WTC11 (cell line): Measurements from ENCODE around the gene NUDT6. TPM values are rescaled to one million over a fixed set of nuclear protein-coding genes. Genes with fewer than 3 reads are reported as not detected.

Experiments used
- ATAC-seq: fragments of 200-7000 bp; cut with Tn5 transposase; 2 replicates; pipeline ENCODE4 v1.10.0; 2021; ENCODE audit warnings: mild to moderate bottlenecking, moderate library complexity
- CTCF ChIA-PET: fragments of 300-600 bp; sonication (Branson Sonifier 250); formaldehyde crosslinking; loops from one replicate; lab custom pipeline; 2021; ENCODE audit warnings: antibody characterized with exemption; lab: Charles Lee
- POLR2A ChIA-PET: fragments of 350-600 bp; sonication (Branson Sonifier 250); formaldehyde crosslinking; loops from one replicate; lab custom pipeline; 2021; ENCODE audit warnings: antibody characterized with exemption; lab: Charles Lee
- DNase-seq: peaks from one replicate; pipeline ENCODE4 v3.0.0; 2021; ENCODE audit warnings: low spot score
- H3K27ac Mint-ChIP-seq: 2 replicates; pipeline ENCODE4 v1.8.0; 2021; ENCODE audit warnings: mixed read lengths
- H3K27me3 Mint-ChIP-seq: 2 replicates; pipeline ENCODE4 v1.8.0; 2021; ENCODE audit warnings: low read depth, mild to moderate bottlenecking, moderate library complexity, mixed read lengths
- H3K36me3 Mint-ChIP-seq: 2 replicates; pipeline ENCODE4 v1.8.0; 2021; ENCODE audit warnings: mixed read lengths
- H3K4me1 Mint-ChIP-seq: 2 replicates; pipeline ENCODE4 v1.8.0; 2022; ENCODE audit warnings: mixed read lengths
- H3K4me3 Mint-ChIP-seq: 2 replicates; pipeline ENCODE4 v1.8.0; 2021; ENCODE audit warnings: mild to moderate bottlenecking, moderate library complexity, mixed read lengths
- H3K9me3 Mint-ChIP-seq: 2 replicates; pipeline ENCODE4 v1.8.0; 2021; ENCODE audit warnings: mixed read lengths
- CREB1 ChIP-seq: sonication (generic); formaldehyde crosslinking; IDR thresholded peaks from 2 replicates; pipeline ENCODE4 v1.8.0; 2023; ENCODE audit warnings: mild to moderate bottlenecking, missing genetic modification reagents
- E2F4 ChIP-seq: sonication (generic); formaldehyde crosslinking; IDR thresholded peaks from 2 replicates; pipeline ENCODE4 v1.8.1; 2022; ENCODE audit warnings: low read depth, mild to moderate bottlenecking, moderate library complexity, missing genetic modification reagents, borderline replicate concordance
- FOXJ3 ChIP-seq: sonication (generic); formaldehyde crosslinking; IDR thresholded peaks from 2 replicates; pipeline ENCODE4 v1.9.0; 2021; ENCODE audit warnings: missing genetic modification reagents, mild to moderate bottlenecking, borderline replicate concordance
- FOXP4 ChIP-seq: sonication (generic); formaldehyde crosslinking; IDR thresholded peaks from 2 replicates; pipeline ENCODE4 v1.8.0; 2022; ENCODE audit warnings: mild to moderate bottlenecking, missing genetic modification reagents
- GRHL2 ChIP-seq: fragments of 250-450 bp; sonication (Bioruptor Pico); IDR thresholded peaks from 2 replicates; pipeline ENCODE4 v1.8.0; 2022; ENCODE audit warnings: mild to moderate bottlenecking, moderate library complexity; ENCODE audit not compliant: insufficient replicate concordance, severe bottlenecking
- HMGA2 ChIP-seq: fragments of 250-450 bp; sonication (Bioruptor Pico); IDR thresholded peaks from 2 replicates; pipeline ENCODE4 v1.4.0; 2021; ENCODE audit warnings: mild to moderate bottlenecking, moderate library complexity
- KAT7 ChIP-seq: sonication (generic); formaldehyde crosslinking; IDR thresholded peaks from 2 replicates; pipeline ENCODE4 v1.8.1; 2023; ENCODE audit warnings: missing genetic modification reagents, mild to moderate bottlenecking, borderline replicate concordance
- MLX ChIP-seq: sonication (generic); formaldehyde crosslinking; IDR thresholded peaks from 2 replicates; pipeline ENCODE4 v1.8.1; 2023; ENCODE audit warnings: mild to moderate bottlenecking, missing genetic modification reagents, moderate library complexity
- OVOL2 ChIP-seq: fragments of 250-450 bp; sonication (Bioruptor Pico); IDR thresholded peaks from 2 replicates; pipeline ENCODE4 v1.9.0; 2021; ENCODE audit warnings: mild to moderate bottlenecking, borderline replicate concordance
- PREB ChIP-seq: sonication (generic); formaldehyde crosslinking; IDR thresholded peaks from 2 replicates; pipeline ENCODE4 v1.8.1; 2022; ENCODE audit warnings: mild to moderate bottlenecking, missing genetic modification reagents, moderate library complexity, borderline replicate concordance
- SMAD3 ChIP-seq: sonication (generic); formaldehyde crosslinking; IDR thresholded peaks from 2 replicates; pipeline ENCODE4 v1.8.0; 2022; ENCODE audit warnings: missing genetic modification reagents, mild to moderate bottlenecking, borderline replicate concordance
- TEAD1 ChIP-seq: sonication (generic); formaldehyde crosslinking; IDR thresholded peaks from 2 replicates; pipeline ENCODE4 v1.8.0; 2022; ENCODE audit warnings: mild to moderate bottlenecking, missing genetic modification reagents
- USF1 ChIP-seq: sonication (generic); formaldehyde crosslinking; IDR thresholded peaks from 2 replicates; pipeline ENCODE4 v1.8.0; 2022; ENCODE audit warnings: mild to moderate bottlenecking, missing genetic modification reagents
- ZNF138 ChIP-seq: sonication (generic); formaldehyde crosslinking; conservative IDR thresholded peaks from 2 replicates; pipeline ENCODE4 v1.8.1; 2022; ENCODE audit warnings: mild to moderate bottlenecking, moderate library complexity, missing genetic modification reagents
- ZNF317 ChIP-seq: sonication (generic); formaldehyde crosslinking; IDR thresholded peaks from 2 replicates; pipeline ENCODE4 v1.8.1; 2023; ENCODE audit warnings: low read depth, mild to moderate bottlenecking, moderate library complexity, missing genetic modification reagents, borderline replicate concordance
- ZNF396 ChIP-seq: fragments of 250-450 bp; sonication (Bioruptor Pico); IDR thresholded peaks from 2 replicates; pipeline ENCODE4 v1.8.0; 2021; ENCODE audit warnings: mild to moderate bottlenecking, moderate library complexity, borderline replicate concordance
- ZNF416 ChIP-seq: fragments of 250-450 bp; sonication (Bioruptor Pico); IDR thresholded peaks from 2 replicates; pipeline ENCODE4 v1.9.0; 2021; ENCODE audit warnings: mild to moderate bottlenecking, inconsistent platforms
- ZNF423 ChIP-seq: fragments of 250-450 bp; sonication (Bioruptor Pico); IDR thresholded peaks from 2 replicates; pipeline ENCODE4 v2.1.2; 2022; ENCODE audit warnings: mild to moderate bottlenecking, moderate library complexity
- ZNF532 ChIP-seq: fragments of 250-450 bp; sonication (Bioruptor Pico); IDR thresholded peaks from 2 replicates; pipeline ENCODE4 v1.9.0; 2021; ENCODE audit warnings: mild to moderate bottlenecking, borderline replicate concordance
- ZNF671 ChIP-seq: fragments of 250-450 bp; sonication (Bioruptor Pico); IDR thresholded peaks from 2 replicates; pipeline ENCODE4 v1.8.0; 2021; ENCODE audit warnings: mild to moderate bottlenecking
- ZSCAN18 ChIP-seq: fragments of 250-450 bp; sonication (Bioruptor Pico); IDR thresholded peaks from 2 replicates; pipeline ENCODE4 v2.1.2; 2022; ENCODE audit warnings: mild to moderate bottlenecking, moderate library complexity
- total RNA-seq: library from RNA; stranded (reverse); gene quantifications from 3 replicates; pipeline ENCODE4 v1.2.3, GENCODE V29; 2021

NUDT6 gene
- total RNA-seq, 1 experiment from 2014 or later: 8.4 TPM

GRCh38 chr4:122889726-122890125 lies 32.7 kb downstream of the NUDT6 start:
- POLR2A ChIA-PET: no interaction called here
- no peak for TF ChIP-seq ZNF671 (CRISPR knock-in tag)
- no peak for TF ChIP-seq USF1 (CRISPR knock-in tag)
- no peak for TF ChIP-seq ZNF138 (CRISPR knock-in tag)
- no peak for TF ChIP-seq ZNF416
- no peak for TF ChIP-seq FOXJ3 (CRISPR knock-in tag)
- no peak for TF ChIP-seq FOXP4
- no peak for TF ChIP-seq CREB1 (CRISPR knock-in tag)
- no peak for TF ChIP-seq E2F4 (CRISPR knock-in tag)
- Mint-ChIP-seq H3K27ac (no peak overlapping the region), H3K4me3 (no peak overlapping the region), H3K4me1 (no peaks in the 10 kb centered on the region; the same call in 1 of the 2 replicates), H3K9me3 (no peaks in the 10 kb centered on the region), H3K27me3 (no peaks in the 10 kb centered on the region), H3K36me3 (peaks cover 52% of the 10 kb centered on the region)
- no peak for ATAC-seq
- CTCF ChIA-PET: interaction anchor here (1.1 kb wide), 1 partner anchor 132 kb away, joined by 3 read pairs; no protein-coding TSS in a partner anchor
- DNase-seq: no peak

GRCh38 chr4:122884499-122884898 lies 37.9 kb downstream of the NUDT6 start:
- no peak for ATAC-seq
- TF ChIP-seq MLX (no peak), ZSCAN18 (no peak), HMGA2 (no peak), ZNF317 (no peak), ZNF532 (CRISPR knock-in tag) (no peak), OVOL2 (CRISPR knock-in tag) (no peak), SMAD3 (CRISPR knock-in tag) (no peak), KAT7 (CRISPR knock-in tag) (no peak), ZNF423 (CRISPR knock-in tag) (no peak), GRHL2 (CRISPR knock-in tag) (no peak), TEAD1 (CRISPR knock-in tag) (no peak), PREB (no peak), ZNF396 (CRISPR knock-in tag) (no peak)
- peaks cover 2% of the 10 kb centered on the region; the same call in 1 of the 2 replicates for H3K4me1 Mint-ChIP-seq
- H3K36me3 Mint-ChIP-seq: peaks cover 75% of the 10 kb centered on the region
- no peak overlapping the region for H3K4me3 Mint-ChIP-seq
- ChIA-PET POLR2A (no interaction called here), CTCF (interaction anchor here (0.5 to 1.8 kb wide), 2 partner anchors 105 to 127 kb away, joined by 3 to 4 read pairs; no protein-coding TSS in a partner anchor)
- H3K27me3 Mint-ChIP-seq: no peaks in the 10 kb centered on the region
- no peak overlapping the region for H3K27ac Mint-ChIP-seq
- peaks cover 17% of the 10 kb centered on the region for H3K9me3 Mint-ChIP-seq
- DNase-seq: no peak
